ENCODE results near the gene KCNAB1. TPM values are rescaled to one million over a fixed set of nuclear protein-coding genes. Genes with fewer than 3 reads are reported as not detected.

The KCNAB1 gene
- total RNA-seq, 1 donor from 2014 or later = 15.3 TPM

DNA sequence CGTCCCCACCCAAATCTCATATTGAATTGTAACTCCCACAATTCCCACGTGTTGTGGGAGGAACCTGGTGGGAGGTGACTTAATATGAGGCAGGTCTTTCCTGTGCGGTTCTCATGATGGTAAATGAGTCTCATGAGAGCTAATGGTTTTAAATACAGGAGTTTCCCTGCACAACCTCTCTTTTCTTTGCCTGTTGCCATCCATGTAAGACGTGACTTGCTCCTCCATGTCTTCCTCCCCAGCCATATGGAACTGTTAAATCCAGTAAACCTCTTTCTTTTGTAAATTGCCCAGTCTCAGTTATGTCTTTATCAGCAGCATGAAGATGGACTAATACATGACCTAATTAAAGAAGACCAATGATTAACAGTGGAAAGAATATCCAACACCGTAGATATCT is 377.9 kb downstream of the KCNAB1 start:
- DNase-seq = no peak

DNA sequence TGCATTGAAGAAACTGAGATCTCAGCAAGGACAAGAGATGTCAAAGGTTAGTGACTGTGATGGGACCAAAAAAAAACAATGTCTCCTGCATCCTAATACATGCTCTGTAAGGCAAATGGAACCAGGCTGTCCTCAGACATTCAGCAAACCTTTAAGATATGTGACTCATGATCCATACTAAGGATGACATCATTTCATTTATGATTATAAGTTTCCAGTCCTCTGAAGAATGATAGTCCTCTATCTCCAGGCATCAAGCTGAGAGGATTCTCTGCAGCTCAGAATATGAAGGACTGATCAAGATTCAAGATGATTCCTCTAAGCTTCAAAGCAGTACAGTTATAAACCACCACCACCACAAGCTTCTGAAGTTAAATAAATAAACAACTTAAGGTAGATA is 386.9 kb downstream of the KCNAB1 start:
- no peak for DNase-seq

DNA sequence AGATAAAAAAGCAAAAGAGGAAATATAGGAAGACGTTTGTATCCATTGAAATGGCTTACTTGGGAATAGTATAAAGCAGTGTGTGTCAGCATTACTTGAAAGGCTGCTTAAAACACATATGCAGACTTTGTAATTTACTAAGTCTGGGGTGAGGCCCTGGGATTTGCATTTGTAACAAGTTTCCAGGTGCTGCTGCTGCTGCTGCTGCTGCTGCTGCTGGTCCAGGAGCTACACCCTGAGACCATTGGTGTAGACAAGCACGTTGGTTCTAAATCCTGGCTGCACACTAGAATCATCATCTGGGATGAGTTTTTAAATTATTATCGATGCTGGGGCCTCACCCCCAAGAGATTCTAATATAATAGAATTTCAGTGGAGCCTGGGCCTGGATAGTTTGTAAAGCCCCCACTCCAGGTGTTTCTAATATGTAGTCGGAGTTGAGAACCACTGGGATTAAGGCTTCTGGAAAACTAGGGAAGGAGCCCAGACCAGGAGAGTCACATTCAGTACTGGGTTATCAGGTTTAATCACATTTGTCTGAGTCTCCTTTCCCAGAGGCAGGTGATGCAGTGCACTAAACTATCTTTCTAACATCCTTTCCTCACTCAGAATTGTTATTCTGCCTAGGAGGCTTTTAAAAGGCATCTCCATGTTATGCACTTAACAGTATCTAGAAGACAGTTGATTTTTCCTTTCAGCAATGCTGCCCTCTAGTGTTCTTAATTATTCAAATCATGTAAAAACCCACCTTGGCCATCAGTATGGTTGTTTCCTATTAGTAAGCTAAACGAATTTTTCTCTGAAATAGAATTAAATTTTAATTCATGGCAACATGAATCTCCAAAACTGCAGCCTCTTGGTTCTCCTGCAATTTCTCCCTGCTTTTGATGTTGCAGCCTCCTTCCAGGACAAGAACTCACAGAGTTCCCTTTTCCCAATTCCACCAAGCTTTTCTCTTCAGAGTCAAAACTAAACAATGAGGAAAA is 389.1 kb downstream of the KCNAB1 start:
- no peak for DNase-seq

DNA sequence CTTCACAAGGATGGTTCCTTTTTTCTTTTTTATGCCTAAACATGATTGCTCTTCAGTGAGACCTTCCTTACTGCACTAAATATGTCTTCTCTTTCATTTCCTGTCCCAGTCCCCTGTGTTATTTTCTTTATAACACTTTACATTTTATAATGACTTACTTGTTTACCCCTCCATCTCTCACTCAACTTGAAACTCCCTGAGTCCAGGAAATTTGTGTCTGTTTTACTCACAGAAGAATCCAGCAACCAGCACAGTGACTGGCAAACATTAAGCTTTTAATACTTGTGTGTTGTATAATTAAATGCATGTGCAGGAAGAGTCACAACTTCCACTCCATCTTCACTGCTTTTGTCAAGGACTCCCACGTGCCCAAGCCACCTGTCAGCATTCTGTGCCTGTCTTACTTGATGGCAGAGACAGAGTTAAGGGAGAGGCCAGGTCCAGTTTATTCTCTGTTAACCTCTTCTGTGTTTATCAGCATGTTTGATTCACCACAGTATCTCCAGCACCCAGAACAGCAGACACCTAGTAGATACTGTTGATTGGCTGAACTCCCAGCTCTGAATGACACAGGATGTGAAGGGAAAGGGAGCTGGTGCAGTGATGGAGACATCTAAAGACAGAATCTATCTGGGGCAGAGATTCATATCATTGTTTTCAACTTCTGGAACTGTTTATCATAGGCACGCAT is 391.8 kb downstream of the KCNAB1 start:
- no peak for DNase-seq

DNA sequence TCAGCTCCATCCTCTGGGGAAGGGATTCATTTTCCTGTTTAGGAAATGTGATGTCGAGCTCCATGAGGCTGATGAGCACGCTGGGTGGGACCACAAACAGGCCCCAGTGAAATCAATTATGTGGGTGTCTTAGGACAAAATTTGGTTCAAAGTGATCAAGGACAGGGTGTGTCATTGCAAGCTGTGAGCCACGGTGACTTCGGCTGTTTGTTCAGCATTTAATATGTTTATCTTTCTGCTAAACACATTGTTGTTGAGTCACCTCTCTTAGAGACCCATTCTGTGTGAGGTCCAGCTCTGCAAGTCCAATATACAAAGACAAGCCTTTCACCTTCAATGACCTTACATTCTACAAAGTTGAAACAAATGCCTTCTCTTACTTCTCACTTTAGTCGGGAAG is 393.2 kb downstream of the KCNAB1 start:
- DNase-seq = no peak

DNA sequence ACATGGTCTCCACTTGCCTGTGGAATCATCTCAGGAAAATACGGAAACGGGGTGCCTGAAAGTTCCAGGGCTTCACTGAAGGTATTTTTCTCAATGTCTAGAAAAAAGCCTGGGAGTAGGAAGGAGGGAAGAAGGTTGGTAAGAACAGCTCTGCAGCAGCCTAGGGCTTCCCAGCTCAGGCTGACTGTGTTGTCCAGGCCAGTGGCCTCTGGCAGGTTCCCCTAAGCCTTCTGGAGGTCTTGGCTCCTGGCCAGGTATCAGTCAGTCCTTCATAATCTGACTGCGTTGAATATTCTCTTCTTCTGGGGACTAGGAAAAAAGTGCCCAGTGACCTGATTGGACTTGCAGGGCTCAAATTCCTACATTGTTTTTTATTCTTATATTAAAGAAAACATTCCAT is 395.9 kb downstream of the KCNAB1 start:
- DNase-seq = no peak

DNA sequence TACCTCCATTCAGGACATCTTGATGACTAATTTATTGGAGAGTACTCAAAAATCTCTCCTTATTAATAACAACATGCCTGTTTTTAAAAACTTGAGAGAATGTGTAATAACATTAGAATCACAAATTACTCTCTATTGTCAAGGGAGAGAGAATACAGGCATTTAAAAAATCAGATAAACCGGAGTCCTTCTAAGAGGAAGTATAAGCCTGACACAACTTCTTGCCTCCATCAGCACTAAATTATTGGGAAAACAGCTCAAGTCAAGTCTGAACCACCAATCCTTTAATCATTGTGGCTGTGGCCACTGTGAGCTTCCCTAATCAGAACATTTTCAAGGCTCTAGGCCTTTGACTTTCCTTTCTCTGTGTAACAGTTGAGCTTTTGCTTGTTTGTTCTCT is 396.6 kb downstream of the KCNAB1 start:
- DNase-seq = no peak

DNA sequence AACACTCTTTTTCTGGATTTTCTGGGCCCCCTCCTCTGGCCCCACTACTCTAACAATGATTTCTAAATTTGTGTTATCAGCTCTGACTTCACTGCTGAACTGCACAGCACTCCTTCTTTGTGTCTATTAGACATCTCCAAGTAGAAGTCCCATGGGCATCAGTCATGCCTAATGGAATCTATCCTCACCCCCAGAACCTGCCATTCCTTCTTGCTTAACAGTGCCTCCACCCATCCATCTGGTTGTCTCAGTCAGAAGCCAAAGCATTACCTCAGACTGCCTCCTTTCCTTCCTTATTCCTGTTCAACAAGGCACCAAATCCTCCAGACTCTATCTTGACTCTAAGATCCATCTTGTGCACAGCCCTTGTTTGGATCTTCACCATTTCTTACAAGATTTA is 398.3 kb downstream of the KCNAB1 start:
- DNase-seq = no peak

DNA sequence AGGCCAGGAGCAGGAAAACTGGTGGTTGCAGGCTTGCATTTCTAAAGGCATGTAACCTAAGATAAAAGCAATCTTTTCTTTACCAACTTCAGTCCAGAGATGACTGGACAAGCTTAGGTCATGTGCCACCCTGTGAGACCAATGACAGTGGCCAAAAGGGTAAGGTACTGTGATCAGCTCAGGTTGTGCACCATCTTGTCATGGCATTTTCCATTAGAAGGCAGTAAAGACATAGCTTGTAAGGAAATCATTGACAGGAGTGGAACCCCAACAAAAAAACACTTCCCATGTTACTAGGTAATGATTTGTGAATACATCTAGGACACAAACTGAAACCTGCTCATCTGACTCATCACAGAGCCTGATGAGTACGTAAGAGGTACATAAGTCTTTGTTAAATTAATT is 399.4 kb downstream of the KCNAB1 start:
- no peak for DNase-seq

DNA sequence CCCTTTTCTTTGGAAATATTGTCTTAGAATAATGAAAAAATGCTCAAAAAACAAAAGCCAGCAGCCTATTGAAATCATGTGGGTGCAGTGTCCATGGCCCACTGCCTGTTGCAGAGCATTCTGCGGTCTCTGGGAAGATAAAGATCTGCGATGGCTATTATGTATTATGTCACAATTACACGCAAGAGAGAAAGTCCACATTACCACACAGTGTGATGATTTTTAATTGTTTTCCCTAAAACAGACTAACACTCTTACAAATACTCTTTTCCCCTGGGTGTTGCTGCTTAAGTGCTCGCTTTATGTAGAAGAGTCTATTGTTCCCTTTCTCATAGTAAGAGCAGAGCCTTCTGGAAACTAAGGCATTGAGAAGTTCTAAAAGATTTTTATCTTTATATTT is 402.3 kb downstream of the KCNAB1 start:
- no peak for DNase-seq

DNA sequence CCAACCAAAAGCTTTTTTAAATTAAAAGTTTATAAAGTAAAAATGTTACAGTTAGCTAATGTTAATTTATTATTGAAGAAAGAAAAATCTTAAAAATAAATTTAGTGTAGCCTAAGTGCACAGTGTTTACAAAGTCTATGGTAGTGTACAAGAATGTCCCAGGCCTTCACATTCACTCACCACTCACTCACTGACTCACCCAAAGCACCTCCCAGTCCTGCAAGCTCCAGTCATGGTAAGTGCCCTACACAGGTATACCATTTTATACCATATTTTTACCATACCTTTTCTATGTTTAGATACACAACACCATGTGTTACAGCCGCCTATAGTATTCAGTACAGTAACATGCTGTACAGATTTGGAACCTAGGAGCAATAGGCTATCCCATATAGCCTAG is 405.4 kb downstream of the KCNAB1 start:
- no peak for DNase-seq

DNA sequence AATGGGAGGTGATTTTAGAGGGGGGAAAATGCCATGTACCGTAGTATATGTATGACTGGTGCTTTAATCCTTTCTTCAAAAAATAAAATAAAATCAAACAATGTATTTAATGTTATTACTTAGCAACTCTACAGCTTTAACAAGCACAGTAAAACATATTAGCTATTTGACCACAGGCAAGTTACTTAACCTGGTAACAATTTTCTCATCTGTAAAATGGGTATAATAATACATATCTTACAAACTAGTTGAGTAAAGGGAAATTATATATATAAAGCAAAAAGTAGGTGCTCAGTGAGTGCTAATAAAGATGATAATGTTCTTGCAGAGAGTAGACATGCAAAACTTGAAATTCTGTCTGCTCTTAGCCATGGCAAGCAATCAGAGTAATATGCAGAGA is 406.7 kb downstream of the KCNAB1 start:
- no peak for DNase-seq

DNA sequence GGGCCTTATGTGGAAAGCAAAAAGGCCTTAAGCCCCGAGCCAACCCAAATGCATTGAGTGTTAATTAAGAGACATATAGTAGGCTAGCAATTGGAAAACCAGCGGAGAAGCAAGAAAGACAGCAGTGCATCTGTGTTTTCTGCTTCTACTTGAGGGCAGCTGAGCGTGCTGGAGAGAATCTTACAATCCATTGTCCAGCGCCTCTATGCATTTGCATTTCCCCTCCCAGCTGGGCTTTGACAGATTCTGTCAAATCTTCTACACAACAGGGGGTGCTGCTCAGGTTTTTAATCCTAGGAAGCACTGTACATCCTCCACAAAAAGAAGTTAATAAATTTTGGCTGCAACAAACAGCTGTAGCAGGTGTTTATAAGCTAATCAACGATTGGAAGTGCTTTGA is 410.6 kb downstream of the KCNAB1 start:
- DNase-seq = no peak

DNA sequence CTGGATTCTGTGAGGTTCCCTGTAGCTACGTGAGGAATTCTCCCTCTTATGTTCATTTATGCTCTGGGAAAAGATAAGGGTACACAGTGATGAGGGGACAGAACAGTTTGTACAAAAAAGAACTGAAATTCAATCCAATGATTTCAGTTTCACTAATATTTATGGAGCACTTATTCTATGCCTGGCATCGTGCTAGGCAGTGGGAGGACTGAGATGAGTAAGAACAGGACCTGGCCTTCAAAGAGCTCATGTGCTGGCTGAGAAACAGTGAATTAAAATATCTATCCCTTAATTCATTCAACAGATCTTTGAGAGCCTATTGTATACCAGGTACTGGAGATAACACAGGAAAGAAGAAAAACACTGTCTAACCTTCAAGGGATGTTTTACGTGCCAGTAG is 412.4 kb downstream of the KCNAB1 start:
- no peak for DNase-seq

DNA sequence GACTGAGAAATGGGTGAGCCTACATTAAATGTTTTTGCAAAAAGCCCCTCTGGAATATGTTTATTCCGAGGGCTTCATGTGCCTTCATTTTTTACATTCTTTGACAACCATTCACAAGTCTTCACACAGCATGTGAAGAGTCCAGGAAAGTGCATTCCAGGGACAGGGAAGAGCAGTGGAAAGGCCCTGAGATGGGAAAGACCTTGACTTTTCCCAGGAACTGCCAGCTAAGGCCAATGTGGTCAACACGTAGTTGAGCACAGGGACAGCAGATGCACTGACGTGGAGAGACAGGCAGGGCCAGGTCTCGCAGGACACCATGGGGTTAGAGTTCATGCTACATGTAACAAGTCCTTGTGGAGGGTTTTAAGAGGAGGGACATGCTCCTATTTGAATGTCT is 412.8 kb downstream of the KCNAB1 start:
- DNase-seq = no peak

DNA sequence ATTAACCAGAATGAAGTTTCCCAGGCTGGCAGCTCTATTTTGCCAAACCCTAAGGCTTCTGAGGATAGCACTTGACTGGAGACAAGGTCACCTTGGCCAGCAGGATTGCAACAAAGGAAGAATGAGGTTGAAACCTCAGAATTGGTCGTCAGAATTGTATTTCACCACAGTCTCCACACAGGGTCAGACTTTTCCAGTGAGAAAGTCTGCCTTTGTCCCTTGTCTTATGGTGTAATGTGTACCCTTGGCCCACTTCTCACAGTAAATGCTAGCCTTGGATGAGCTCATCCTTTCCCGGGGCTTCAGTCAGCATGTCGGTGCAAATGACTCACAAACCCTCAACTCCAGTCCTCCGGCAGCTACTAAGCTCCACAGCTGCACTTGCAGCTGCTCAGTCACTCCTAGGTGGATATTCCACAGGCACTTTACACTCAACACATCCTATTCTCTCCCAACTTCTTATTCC is 414.8 kb downstream of the KCNAB1 start:
- peak; percentile 51 for DNase-seq

DNA sequence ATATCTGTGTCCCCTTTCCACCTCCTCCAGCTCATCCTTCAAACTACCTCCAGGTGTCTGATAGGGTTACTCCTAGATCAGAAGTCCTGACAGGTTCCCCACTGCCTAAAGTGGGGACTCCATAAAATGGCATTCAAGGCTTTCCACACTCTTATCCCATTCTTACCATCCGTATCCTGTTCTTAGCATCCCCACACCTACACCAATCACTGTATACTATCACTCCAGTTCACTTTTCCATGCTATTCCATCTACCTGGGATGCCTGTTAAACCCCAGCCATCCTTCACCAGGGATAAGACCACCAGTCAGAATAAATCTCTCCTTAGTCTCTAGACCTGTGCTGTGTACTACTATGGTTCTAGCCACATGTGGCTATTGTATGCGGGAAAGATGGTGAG is 415.4 kb downstream of the KCNAB1 start:
- no peak for DNase-seq

DNA sequence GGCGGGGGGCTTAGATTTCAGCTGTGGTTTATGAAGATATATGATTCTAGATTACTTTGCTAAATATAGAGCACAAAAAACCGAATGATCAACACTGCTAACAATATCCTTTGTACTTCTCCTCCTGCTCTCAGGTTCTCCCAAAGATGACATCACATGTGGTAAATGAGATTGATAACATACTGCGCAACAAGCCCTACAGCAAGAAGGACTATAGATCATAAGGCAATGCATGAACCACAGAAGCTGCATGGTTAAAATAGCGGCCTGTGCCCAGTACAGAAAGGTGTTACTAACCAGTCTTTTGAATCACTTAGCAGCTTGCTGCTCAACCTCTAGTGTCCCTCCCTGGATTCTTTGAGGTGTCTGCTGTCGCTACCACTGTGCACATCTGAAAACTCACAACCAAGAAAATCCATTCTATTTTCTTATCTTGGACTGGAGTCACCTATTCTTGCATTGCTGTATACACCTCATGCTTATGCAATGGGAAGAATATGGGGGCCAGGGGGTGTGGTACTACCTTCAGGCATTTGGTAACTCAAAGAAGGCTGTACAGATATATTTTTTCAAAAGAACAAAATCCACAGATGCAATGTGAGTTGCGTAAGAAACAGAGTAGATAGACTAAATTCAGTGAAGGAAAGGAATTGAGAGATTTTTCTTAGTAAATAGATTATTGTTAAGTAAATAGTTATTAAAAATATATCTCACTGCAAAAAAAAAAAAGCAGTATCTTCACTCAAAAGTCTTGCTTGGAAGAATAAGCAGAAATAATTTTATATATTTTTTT is 416.3 kb downstream of the KCNAB1 start:
- no peak for DNase-seq

DNA sequence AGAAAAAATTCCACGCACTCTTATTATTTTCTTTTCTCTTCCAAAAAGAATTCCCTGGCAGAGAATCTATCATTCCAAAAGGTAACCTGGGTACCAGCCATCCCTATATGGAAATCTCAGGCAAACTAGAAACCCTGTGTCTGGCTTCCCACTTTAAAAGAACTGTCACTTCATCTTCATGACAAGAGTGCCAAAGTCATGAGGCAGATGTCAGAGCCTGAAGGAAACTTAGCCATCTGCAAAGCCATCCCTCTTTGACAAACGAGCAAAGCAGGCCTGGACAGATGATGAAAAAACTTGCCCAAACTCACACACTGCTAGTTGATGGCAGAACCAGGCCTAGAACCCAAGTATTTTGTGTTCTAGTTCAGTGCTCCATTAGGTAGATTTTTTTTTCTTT is 418.7 kb downstream of the KCNAB1 start:
- DNase-seq = no peak

DNA sequence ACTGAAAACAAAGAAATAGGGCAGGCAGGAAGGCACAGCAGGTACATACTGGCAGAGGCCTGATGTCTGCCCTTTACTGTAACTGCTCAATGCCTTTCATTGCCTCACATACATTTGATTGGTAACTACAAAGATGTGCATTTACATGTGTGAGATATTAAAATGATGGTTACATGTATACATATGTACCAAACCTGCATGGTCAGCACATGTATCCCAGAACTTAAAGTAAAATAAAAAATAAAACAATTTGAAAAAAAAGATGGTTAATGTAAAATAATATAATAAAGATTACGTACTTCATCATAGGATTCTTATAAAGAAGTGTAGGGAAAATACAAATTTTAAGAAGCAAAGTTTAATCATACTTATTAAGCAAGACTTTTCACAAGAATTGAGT is 419.4 kb downstream of the KCNAB1 start:
- DNase-seq = no peak

DNA sequence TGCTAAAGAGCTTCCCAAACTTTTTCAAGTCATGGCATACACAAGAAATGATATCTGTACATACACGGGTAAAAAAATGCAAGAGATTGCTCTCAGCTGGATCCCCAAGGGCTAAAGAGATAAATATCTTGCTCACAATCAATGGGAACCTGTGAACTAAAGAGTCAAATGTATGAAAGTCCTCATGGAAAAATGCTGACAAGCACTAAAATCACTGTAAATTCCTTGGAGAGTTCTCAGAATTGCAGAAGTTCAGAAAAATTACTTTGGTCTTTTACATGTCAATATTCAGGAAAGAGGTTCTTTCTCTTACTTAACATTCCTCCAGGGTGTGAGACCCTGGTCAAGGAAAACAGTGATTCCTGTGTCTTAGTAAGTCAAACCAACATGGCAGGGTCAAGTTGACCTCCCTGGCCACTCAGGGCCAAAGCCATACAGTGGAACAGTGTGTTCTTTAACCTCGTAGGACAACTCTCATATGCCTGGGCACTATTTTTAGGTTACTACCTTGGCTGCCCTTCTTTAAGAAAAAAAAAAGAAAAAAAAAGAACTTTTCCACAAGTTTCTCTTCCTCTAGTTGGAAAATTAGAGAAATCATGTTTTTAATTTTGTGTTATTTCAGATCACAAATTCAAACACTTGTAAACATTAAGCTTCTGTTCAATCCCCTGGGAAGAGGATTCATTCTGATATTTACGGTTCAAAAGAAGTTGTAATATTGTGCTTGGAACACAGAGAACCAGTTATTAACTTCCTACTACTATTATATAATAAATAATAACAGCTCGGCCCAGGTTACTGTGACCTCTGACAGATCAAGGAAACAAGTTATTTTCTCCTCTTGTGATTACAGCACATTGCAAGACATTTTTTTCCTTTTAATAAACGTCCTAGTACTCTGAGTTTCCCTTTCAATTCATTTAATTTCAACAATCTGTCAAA is 422.0 kb downstream of the KCNAB1 start:
- DNase-seq = no peak
